K562 (cell line): ENCODE measurements around the gene PGAP2. TPM values are rescaled to one million over a fixed set of nuclear protein-coding genes. Genes with fewer than 3 reads are reported as not detected.
A peak's percentile ranks its signal among the peaks of the same experiment; 100 is the strongest.

Source experiments
- BRD9 ChIP-seq: fragments of 450-650 bp; IDR thresholded peaks from 2 replicates; pipeline ENCODE4 v1.6.1; 2018; ENCODE audit warnings: low read depth; ENCODE audit not compliant: partially characterized antibody
- CEBPG ChIP-seq, 3 experiments: fragments of 200-800 bp in 1 of 3; sonication (Bioruptor generic) in 1 of 3; sonication (generic) in 1 of 3; formaldehyde crosslinking in 1 of 3; IDR thresholded peaks in 2 of 3; conservative IDR thresholded peaks in 1 of 3; 2 replicates each; pipeline versions ENCODE4 v1.6.1 to v1.8.0; 2016 to 2022; ENCODE audit warnings: missing compliant biosample characterization in 2 of 3, missing genetic modification characterization in 2 of 3, mild to moderate bottlenecking in 1 of 3, missing genetic modification reagents in 1 of 3
- CTBP1 ChIP-seq: fragments of 450-650 bp; IDR thresholded peaks from 2 replicates; pipeline ENCODE4 v1.6.1; 2016; ENCODE audit warnings: borderline replicate concordance
- DMBX1 ChIP-seq: fragments of 250-450 bp; sonication (Bioruptor Pico); IDR thresholded peaks from 2 replicates; pipeline ENCODE4 v1.8.0; 2022; ENCODE audit warnings: inconsistent platforms, mild to moderate bottlenecking, moderate library complexity, borderline replicate concordance
- IRF2 ChIP-seq: sonication (generic); formaldehyde crosslinking; IDR thresholded peaks from 2 replicates; pipeline ENCODE4 v1.8.1; 2022; ENCODE audit warnings: mild to moderate bottlenecking, missing genetic modification reagents
- IRF9 ChIP-seq: fragments of 450-650 bp; IDR thresholded peaks from 2 replicates; pipeline ENCODE4 v1.6.1; 2016; ENCODE audit warnings: missing biosample characterization, missing genetic modification characterization
- L3MBTL2 ChIP-seq: fragments of 450-650 bp; IDR thresholded peaks from 2 replicates; pipeline ENCODE4 v1.6.1; 2016; ENCODE audit warnings: mild to moderate bottlenecking, moderate library complexity
- MAFK ChIP-seq: IDR thresholded peaks from 2 replicates; pipeline ENCODE4 v1.6.1; 2011; ENCODE audit warnings: low read length, improper control_type of control experiment
- MCM2 ChIP-seq: fragments of 450-650 bp; IDR thresholded peaks from 2 replicates; pipeline ENCODE4 v1.6.1; 2017; ENCODE audit warnings: low read depth, mild to moderate bottlenecking
- MYNN ChIP-seq, 2 experiments: sonication (generic); formaldehyde crosslinking in 1 of 2; IDR thresholded peaks; 2 replicates each; pipeline versions ENCODE4 v1.5.0 to v1.6.1; 2016 to 2020; ENCODE audit warnings: antibody characterized with exemption in 1 of 2, missing genetic modification reagents in 1 of 2
- NR2C1 ChIP-seq, 2 experiments: fragments of 450-650 bp; IDR thresholded peaks; 2 replicates each; pipeline ENCODE4 v1.6.1; 2017; ENCODE audit warnings: mild to moderate bottlenecking in 2 of 2, antibody characterized with exemption in 1 of 2, inconsistent platforms in 1 of 2, missing compliant biosample characterization in 1 of 2, missing genetic modification characterization in 1 of 2
- PRMT5 ChIP-seq: sonication (generic); formaldehyde crosslinking; IDR thresholded peaks from 2 replicates; pipeline ENCODE4 v1.5.0; 2020; ENCODE audit warnings: missing genetic modification reagents
- RAD21 ChIP-seq, 2 experiments: fragments of 250-450 bp in 1 of 2; fragments of 450-650 bp in 1 of 2; sonication (Bioruptor Pico) in 1 of 2; formaldehyde crosslinking in 1 of 2; IDR thresholded peaks in 1 of 2; conservative IDR thresholded peaks in 1 of 2; 2 replicates each; pipeline versions ENCODE4 v1.4.0 to v1.8.0; 2020 to 2022; ENCODE audit warnings: mild to moderate bottlenecking in 2 of 2, moderate library complexity in 1 of 2
- RBFOX2 ChIP-seq: fragments of 200-400 bp; formaldehyde crosslinking; IDR thresholded peaks from 2 replicates; pipeline ENCODE4 v1.6.1; 2017; ENCODE audit warnings: low read depth, mild to moderate bottlenecking, low read length, moderate library complexity
- SNIP1 ChIP-seq: fragments of 450-650 bp; IDR thresholded peaks from 2 replicates; pipeline ENCODE4 v1.7.1; 2017; ENCODE audit warnings: low read depth, mild to moderate bottlenecking
- SP1 ChIP-seq: sonication (generic); formaldehyde crosslinking; IDR thresholded peaks from 2 replicates; pipeline ENCODE4 v1.8.1; 2022; ENCODE audit warnings: mild to moderate bottlenecking, missing genetic modification reagents
- TOE1 ChIP-seq, 2 experiments: fragments of 450-650 bp in 1 of 2; sonication (generic) in 1 of 2; formaldehyde crosslinking in 1 of 2; IDR thresholded peaks; 2 replicates each; pipeline versions ENCODE4 v1.7.1 to v1.8.0; 2016 to 2022; ENCODE audit warnings: borderline replicate concordance in 2 of 2, mild to moderate bottlenecking in 2 of 2, antibody characterized with exemption in 1 of 2, inconsistent platforms in 1 of 2, low read depth in 1 of 2, missing genetic modification reagents in 1 of 2, moderate library complexity in 1 of 2
- ZNF146 ChIP-seq: IDR thresholded peaks from one replicate; pipeline ENCODE4 v1.6.1; 2018; ENCODE audit warnings: missing compliant biosample characterization; ENCODE audit not compliant: unreplicated experiment
- ZNF311 ChIP-seq: fragments of 250-450 bp; sonication (Bioruptor Pico); IDR thresholded peaks from 2 replicates; pipeline ENCODE4 v1.4.0; 2020; ENCODE audit warnings: mild to moderate bottlenecking, moderate library complexity
- ZNF444 ChIP-seq: fragments of 250-450 bp; sonication (Bioruptor Pico); IDR thresholded peaks from 2 replicates; pipeline ENCODE4 v1.4.0; 2020; ENCODE audit warnings: mild to moderate bottlenecking, moderate library complexity
- ZNF668 ChIP-seq: fragments of 250-450 bp; sonication (Bioruptor Pico); IDR thresholded peaks from 2 replicates; pipeline ENCODE4 v1.8.0; 2022; ENCODE audit warnings: mild to moderate bottlenecking, inconsistent platforms
- polyA plus RNA-seq, 8 experiments: library from polyadenylated mRNA; depleted of rRNA in 4 of 8; stranded (reverse) in 5 of 8; unstranded in 3 of 8; fragments of >200 nt; fragmentation: Nextera tagmentation in 2 of 8; fragmentation: Illumina TruSeq in 1 of 8; extraction: Ambion mirVana in 2 of 8; extraction: Trizol in 1 of 8; gene quantifications; 2 replicates each; pipeline versions ENCODE4 v1.2.1 to v1.2.3, GENCODE V29; 2011 to 2014; ENCODE audit warnings: inconsistent platforms in 1 of 8, missing spikeins in 1 of 8
- total RNA-seq, 7 experiments: library from RNA; depleted of rRNA in 6 of 7; stranded (reverse); fragments of >200 nt in 6 of 7; fragmentation: Illumina TruSeq in 2 of 7; extraction: Trizol in 2 of 7; gene quantifications; 2 replicates each; pipeline versions ENCODE4 v1.2.1 to v1.2.3, GENCODE V29; 2011 to 2021; ENCODE audit warnings: low replicate concordance in 1 of 7
- TF ChIP-seq, protein P1 (sequence below): fragments of 250-450 bp; sonication (Bioruptor Pico); IDR thresholded peaks from 2 replicates; pipeline ENCODE4 v1.5.0; 2022; ENCODE audit warnings: mild to moderate bottlenecking
- TF ChIP-seq, protein P2 (sequence below), 2 experiments: fragments of 450-650 bp; IDR thresholded peaks; 2 replicates each; pipeline ENCODE4 v1.6.1; 2016

The PGAP2 gene
- total and polyA plus RNA-seq, 9 of the 15 experiments (the other 6 are each of a cell fraction or from before 2014, with no cell fraction given), result 17.9 to 47.2 (median 33.7) TPM

DNA sequence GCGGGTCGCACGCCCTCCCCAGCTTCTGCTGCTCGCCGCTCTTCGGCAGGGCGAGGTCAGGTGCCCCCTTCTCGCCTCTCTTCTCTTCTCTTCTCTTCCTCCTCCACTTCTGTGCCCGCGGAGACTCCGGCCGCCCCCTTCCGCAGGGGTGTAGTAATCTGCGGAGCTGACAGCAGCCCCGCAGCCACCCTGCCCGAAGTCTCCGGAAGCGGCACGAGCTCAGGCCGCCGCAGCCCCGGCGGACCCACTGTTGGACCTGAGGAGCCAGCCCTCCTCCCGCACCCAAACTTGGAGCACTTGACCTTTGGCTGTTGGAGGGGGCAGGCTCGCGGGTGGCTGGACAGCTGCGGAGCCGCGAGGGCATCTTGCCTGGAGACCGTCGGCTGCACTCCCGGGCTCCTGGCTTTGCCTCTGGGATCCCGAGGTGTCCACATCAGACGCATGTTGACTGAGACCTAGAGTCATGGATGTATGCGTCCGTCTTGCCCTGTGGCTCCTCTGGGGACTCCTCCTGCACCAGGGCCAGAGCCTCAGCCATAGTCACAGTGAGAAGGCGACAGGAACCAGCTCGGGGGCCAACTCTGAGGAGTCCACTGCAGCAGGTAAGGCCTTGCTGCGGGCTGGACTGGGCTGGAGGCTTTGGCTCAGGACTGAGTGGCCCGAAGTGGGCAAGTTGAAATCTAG lies 47.6 kb downstream of the PGAP2 start (continued):
- TF ChIP-seq BRD9, result no peak
- TF ChIP-seq ZNF444 (CRISPR knock-in tag), result no peak
- no peak for TF ChIP-seq L3MBTL2
- TF ChIP-seq TOE1 (IDR thresholded peaks at IDR 0.05; ENCODE audit: borderline replicate concordance), result no peak
- TF ChIP-seq TOE1 (CRISPR knock-in tag; IDR thresholded peaks at IDR 0.05; ENCODE audit: borderline replicate concordance, low read depth), result no peak
- TF ChIP-seq ZNF311 (CRISPR knock-in tag), result no peak
- peak; percentile 10 for TF ChIP-seq RBFOX2
- no peak for TF ChIP-seq CEBPG (CRISPR knock-in tag; IDR thresholded peaks at IDR 0.05)
- no peak for TF ChIP-seq CEBPG (tag; conservative IDR thresholded peaks at IDR 0.05 in 1 of 2, IDR thresholded peaks at IDR 0.05 in 1 of 2)
- TF ChIP-seq, protein P1, sequence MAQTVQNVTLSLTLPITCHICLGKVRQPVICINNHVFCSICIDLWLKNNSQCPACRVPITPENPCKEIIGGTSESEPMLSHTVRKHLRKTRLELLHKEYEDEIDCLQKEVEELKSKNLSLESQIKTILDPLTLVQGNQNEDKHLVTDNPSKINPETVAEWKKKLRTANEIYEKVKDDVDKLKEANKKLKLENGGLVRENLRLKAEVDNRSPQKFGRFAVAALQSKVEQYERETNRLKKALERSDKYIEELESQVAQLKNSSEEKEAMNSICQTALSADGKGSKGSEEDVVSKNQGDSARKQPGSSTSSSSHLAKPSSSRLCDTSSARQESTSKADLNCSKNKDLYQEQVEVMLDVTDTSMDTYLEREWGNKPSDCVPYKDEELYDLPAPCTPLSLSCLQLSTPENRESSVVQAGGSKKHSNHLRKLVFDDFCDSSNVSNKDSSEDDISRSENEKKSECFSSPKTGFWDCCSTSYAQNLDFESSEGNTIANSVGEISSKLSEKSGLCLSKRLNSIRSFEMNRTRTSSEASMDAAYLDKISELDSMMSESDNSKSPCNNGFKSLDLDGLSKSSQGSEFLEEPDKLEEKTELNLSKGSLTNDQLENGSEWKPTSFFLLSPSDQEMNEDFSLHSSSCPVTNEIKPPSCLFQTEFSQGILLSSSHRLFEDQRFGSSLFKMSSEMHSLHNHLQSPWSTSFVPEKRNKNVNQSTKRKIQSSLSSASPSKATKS (CRISPR knock-in tag), result no peak
- no peak for TF ChIP-seq IRF2 (CRISPR knock-in tag)
- TF ChIP-seq ZNF146 (CRISPR knock-in tag), result no peak
- no peak for TF ChIP-seq ZNF668 (CRISPR knock-in tag)
- no peak for TF ChIP-seq MCM2
- no peak for TF ChIP-seq IRF9 (tag)
- TF ChIP-seq DMBX1 (CRISPR knock-in tag), result no peak; the same call in 1 of the 2 replicates
- TF ChIP-seq MAFK, result no peak
- TF ChIP-seq CTBP1, result no peak
- TF ChIP-seq SNIP1, result no peak
- TF ChIP-seq RAD21 (CRISPR knock-in tag; conservative IDR thresholded peaks at IDR 0.05 in 1 of 2, IDR thresholded peaks at IDR 0.05 in 1 of 2), result no peak; a peak in 1 of 4 replicates
- TF ChIP-seq NR2C1 (IDR thresholded peaks at IDR 0.05), result no peak
- TF ChIP-seq NR2C1 (tag; IDR thresholded peaks at IDR 0.05), result 0 out of 2 replicates have a peak, but pooled peaks have one; percentile 33
- TF ChIP-seq PRMT5 (CRISPR knock-in tag), result no peak
- no peak for TF ChIP-seq SP1
- TF ChIP-seq MYNN (IDR thresholded peaks at IDR 0.05), result 0 out of 2 replicates have a peak, but pooled peaks have one; percentile 7
- TF ChIP-seq MYNN (CRISPR knock-in tag; IDR thresholded peaks at IDR 0.05), result no peak
- TF ChIP-seq, protein P2, sequence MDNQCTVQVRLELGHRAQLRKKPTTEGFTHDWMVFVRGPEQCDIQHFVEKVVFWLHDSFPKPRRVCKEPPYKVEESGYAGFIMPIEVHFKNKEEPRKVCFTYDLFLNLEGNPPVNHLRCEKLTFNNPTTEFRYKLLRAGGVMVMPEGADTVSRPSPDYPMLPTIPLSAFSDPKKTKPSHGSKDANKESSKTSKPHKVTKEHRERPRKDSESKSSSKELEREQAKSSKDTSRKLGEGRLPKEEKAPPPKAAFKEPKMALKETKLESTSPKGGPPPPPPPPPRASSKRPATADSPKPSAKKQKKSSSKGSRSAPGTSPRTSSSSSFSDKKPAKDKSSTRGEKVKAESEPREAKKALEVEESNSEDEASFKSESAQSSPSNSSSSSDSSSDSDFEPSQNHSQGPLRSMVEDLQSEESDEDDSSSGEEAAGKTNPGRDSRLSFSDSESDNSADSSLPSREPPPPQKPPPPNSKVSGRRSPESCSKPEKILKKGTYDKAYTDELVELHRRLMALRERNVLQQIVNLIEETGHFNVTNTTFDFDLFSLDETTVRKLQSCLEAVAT (IDR thresholded peaks at IDR 0.05), result peak in 1 of 2 experiments; percentile 20; a peak in 1 of 4 replicates
